ENCODE results near the gene COLEC11. TPM values are rescaled to one million over a fixed set of nuclear protein-coding genes. Genes with fewer than 3 reads are reported as not detected.

Gene COLEC11
- total and polyA plus RNA-seq, 8 donors = 2.0 to 9.9 (median 3.3) TPM; not detected in 3

DNA sequence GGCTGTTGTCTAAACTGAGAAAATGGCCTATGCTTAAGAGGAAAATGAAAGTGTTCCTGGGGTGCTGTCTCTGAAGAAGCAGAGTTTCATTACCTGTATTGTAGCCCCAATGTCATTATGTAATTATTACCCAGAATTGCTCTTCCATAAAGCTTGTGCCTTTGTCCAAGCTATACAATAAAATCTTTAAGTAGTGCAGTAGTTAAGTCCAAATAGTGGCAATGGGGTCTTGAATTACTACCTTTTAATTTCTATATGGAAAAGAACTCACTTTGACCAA, 49.3 kb downstream of the COLEC11 start:
- DNase-seq = no peak
- H3K9me3 ChIP-seq = no peaks in the 10 kb centered on the region
- no peak overlapping the region for H3K27ac ChIP-seq
- H3K4me3 ChIP-seq = no peak overlapping the region
- peaks cover 0 to 5% (median 0%) of the 10 kb centered on the region in 3 donors for H3K27me3 ChIP-seq
- H3K36me3 ChIP-seq = no peaks in the 10 kb centered on the region
- no peaks in the 10 kb centered on the region for H3K4me1 ChIP-seq
- TF ChIP-seq POLR2A (IDR thresholded peaks at IDR 0.05) (no peak), EP300 (IDR thresholded peaks at IDR 0.05) (no peak), CTCF (IDR thresholded peaks at IDR 0.05) (no peak), POLR2AphosphoS5 (IDR thresholded peaks at IDR 0.05) (no peak)
- intact Hi-C loops (cut with DNase I; ENCODE audit: low total_unique reads) = no loop called here

GRCh38 chr2:3644891-3645605, 50.1 kb downstream of the COLEC11 start:
- intact Hi-C loops (cut with DNase I; ENCODE audit: low total_unique reads) = loop anchor here (5.0 kb wide), 1 partner anchor 243 kb away; no protein-coding TSS in a partner anchor
- H3K27ac ChIP-seq = no peak overlapping the region
- H3K36me3 ChIP-seq = no peaks in the 10 kb centered on the region
- H3K9me3 ChIP-seq = no peaks in the 10 kb centered on the region
- DNase-seq = no peak
- no peak for TF ChIP-seq POLR2A (IDR thresholded peaks at IDR 0.05)
- TF ChIP-seq EP300 (IDR thresholded peaks at IDR 0.05) = no peak
- no peak for TF ChIP-seq CTCF (IDR thresholded peaks at IDR 0.05)
- TF ChIP-seq POLR2AphosphoS5 (IDR thresholded peaks at IDR 0.05) = no peak
- H3K4me3 ChIP-seq = no peak overlapping the region
- peaks cover 0 to 4% (median 0%) of the 10 kb centered on the region in 3 donors for H3K27me3 ChIP-seq
- H3K4me1 ChIP-seq = no peaks in the 10 kb centered on the region
- WGBS, 5 donors = 73 to 90% (median 86%) methylated on average over 14 to 15 of the region's 15 CpGs

GRCh38 chr2:3645745-3646389, 51.0 kb downstream of the COLEC11 start:
- intact Hi-C loops (cut with DNase I; ENCODE audit: low total_unique reads) = loop anchor here (5.0 kb wide), 1 partner anchor 244 kb away; no protein-coding TSS in a partner anchor
- H3K27ac ChIP-seq = no peak overlapping the region
- peaks cover 0 to 4% (median 2%) of the 10 kb centered on the region in 4 donors for H3K4me1 ChIP-seq
- peaks cover 0 to 10% (median 0%) of the 10 kb centered on the region in 3 donors for H3K27me3 ChIP-seq
- H3K9me3 ChIP-seq = no peaks in the 10 kb centered on the region
- 60 to 75% (median 70%) methylated on average over 6 to 10 of the region's 10 CpGs for WGBS, 5 donors
- TF ChIP-seq POLR2A (IDR thresholded peaks at IDR 0.05) (no peak), EP300 (IDR thresholded peaks at IDR 0.05) (no peak), CTCF (IDR thresholded peaks at IDR 0.05) (no peak), POLR2AphosphoS5 (IDR thresholded peaks at IDR 0.05) (no peak)
- DNase-seq = no peak
- no peaks in the 10 kb centered on the region for H3K36me3 ChIP-seq
- no peak overlapping the region for H3K4me3 ChIP-seq

GRCh38 chr2:3646446-3646845, 51.5 kb downstream of the COLEC11 start:
- 76 to 92% (median 89%) methylated on average over 8 of the region's 8 CpGs for WGBS, 5 donors
- Histone ChIP-seq H3K27me3 (peaks cover 0 to 11% (median 0%) of the 10 kb centered on the region in 3 donors), H3K4me1 (peaks cover under 1 to 8% (median 4%) of the 10 kb centered on the region in 4 donors), H3K9me3 (no peaks in the 10 kb centered on the region), H3K36me3 (no peaks in the 10 kb centered on the region), H3K27ac (no peak overlapping the region), H3K4me3 (no peak overlapping the region)
- intact Hi-C loops (cut with DNase I; ENCODE audit: low total_unique reads) = loop anchor here (5.0 kb wide), 1 partner anchor 244 kb away; no protein-coding TSS in a partner anchor
- TF ChIP-seq POLR2AphosphoS5 (IDR thresholded peaks at IDR 0.05) = no peak
- TF ChIP-seq CTCF (IDR thresholded peaks at IDR 0.05) = no peak
- TF ChIP-seq EP300 (IDR thresholded peaks at IDR 0.05) = no peak
- TF ChIP-seq POLR2A (IDR thresholded peaks at IDR 0.05) = no peak
- DNase-seq = no peak
